Hematopoietic multipotent progenitor cell treated with erythropoietin and hydrocortisone succinate and interleukin-3 and kit ligand, for 17 days (in vitro differentiated cells): ENCODE data around the gene ABCA10.

Experiments used
- DNase-seq: peaks from one replicate; pipeline ENCODE4 v3.0.0-alpha.2; 2015; ENCODE audit warnings: low spot score

The ABCA10 gene

DNA sequence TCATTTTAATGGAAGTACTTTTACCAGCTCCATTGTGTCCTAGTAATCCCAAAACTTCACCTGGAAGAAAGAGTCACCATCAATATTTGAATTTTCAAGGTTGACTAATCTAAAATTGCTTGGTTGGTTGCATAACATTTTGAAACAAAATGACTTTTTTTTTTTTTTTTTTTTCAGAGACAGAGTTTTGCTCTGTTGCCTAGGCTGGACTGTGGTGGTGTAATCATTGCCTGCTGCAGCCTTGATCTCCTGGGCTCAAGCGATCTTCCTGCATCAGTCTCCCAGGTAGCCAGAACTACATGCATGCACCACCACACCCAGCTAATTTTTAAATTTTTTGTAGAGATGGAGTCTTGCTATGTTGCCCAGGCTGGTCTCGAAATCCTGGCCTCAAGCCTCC lies 74.4 kb downstream of the ABCA10 start:
- DNase-seq = no peak

DNA sequence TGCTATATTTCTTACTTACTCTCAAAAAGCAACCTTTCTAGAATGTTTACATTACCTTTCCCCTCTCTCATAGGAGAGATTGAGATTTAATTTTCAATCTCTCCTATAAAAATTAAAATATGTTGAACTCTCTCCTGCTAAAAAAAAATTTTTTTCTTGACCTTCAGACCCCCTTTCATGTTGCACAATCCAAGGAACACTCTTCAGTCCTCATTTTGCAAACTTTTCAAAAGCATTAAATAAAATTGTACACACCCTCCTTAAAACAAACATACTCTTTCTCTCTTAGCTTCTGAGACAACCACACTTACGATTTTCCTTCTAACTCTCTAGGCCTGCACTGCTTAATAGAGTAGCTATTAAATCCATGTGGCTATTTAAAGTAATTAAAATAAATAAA lies 78.3 kb downstream of the ABCA10 start:
- no peak for DNase-seq

- no peak for DNase-seq
These were observed 81.2 kb downstream of the ABCA10 start for GRCh38 chr17:69147460-69147859.

GRCh38 chr17:69144331-69145255 lies 84.0 kb downstream of the ABCA10 start:
- DNase-seq = no peak

GRCh38 chr17:69143683-69144231 lies 84.9 kb downstream of the ABCA10 start:
- no peak for DNase-seq

- no peak for DNase-seq
These were observed 85.5 kb downstream of the ABCA10 start for GRCh38 chr17:69143151-69143550.

- DNase-seq = no peak
These were observed 86.3 kb downstream of the ABCA10 start for GRCh38 chr17:69142175-69142802.

DNA sequence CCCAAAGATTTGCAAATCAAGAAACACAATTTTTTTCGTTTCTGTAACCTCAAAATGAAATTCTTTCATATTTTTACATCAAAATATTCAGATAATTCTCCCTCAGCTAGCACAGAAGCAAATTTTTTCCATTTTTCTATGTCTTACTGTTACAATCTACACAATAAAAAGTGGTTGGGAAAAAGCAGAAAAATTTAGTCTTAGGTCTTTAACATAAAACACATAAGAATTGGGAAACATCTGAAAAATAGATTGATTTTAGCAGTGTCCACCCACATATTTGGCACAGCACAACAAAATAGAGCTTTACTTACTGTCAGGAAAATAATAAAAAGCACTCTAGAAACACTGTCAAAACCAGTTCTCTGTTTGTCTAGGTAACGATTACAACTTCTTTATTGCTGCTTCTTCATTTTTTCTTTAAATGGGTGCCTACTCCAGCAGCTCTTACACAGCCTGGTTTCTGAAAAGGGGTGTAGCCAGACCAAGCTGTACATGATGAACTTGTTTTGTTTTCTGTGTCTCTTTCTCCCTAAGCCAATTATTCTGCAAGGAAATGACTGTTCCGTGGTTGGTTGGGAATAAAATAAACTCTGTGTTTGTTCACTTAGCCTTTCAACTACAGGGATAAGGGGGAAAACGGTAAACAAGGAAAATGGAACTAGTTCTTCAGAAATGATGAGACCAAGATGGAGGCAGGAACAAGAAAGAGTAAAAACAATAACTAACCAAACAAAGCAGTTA lies 87.0 kb downstream of the ABCA10 start, which contains the start of gene ABCA6:
ABCA6 (minus strand) TSS at position 465 of the 744 bp plus-strand sequence. CDS start 1,192 bp downstream, outside the sequence.
- no peak for DNase-seq

GRCh38 chr17:69134112-69134511 lies 94.5 kb downstream of the ABCA10 start:
- DNase-seq = no peak

- no peak for DNase-seq
These were observed 97.9 kb downstream of the ABCA10 start for GRCh38 chr17:69130627-69131296.

DNA sequence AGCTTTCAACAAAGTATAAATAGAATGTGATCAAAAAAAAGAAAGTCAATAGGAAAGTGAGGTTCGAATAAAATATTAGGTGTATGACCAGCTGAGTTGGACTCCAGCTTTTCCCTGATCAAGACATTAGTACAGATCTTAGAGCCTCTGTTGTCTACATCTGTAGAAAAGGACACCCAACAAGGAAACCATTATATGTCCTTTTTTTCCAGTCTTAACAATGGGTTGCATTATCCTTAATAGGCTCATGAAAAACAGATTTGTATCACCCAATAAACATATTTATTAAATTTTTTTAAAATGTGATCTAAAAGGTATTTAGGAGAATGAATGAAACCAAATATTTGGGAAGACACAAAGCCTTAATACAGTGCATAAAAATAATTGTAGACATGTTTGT lies 105.0 kb downstream of the ABCA10 start:
- no peak for DNase-seq

DNA sequence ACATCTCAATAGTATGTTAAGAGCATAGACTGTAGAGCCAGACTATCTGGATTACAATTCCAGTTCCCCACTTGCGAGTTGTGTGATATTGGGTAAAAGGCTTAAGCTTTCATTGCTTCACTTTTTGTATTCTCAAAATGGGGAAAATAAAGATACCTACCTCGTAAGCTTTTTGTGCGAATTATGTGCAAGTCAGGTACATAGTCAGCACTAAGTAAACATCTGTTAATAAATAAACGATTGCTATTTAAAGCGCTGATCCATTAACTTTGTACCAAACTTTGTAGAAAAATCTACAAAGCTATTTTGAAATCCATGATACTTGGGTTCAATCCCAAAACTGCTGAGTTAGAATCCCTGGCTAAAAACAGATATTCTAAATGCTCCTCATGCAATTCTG lies 106.6 kb downstream of the ABCA10 start:
- no peak for DNase-seq

- DNase-seq = no peak
These were observed 110.5 kb downstream of the ABCA10 start for GRCh38 chr17:69117855-69118784.

- no peak for DNase-seq
These were observed 116.8 kb downstream of the ABCA10 start for GRCh38 chr17:69111794-69112193.

- no peak for DNase-seq
These were observed 122.5 kb downstream of the ABCA10 start for GRCh38 chr17:69105907-69106730.

DNA sequence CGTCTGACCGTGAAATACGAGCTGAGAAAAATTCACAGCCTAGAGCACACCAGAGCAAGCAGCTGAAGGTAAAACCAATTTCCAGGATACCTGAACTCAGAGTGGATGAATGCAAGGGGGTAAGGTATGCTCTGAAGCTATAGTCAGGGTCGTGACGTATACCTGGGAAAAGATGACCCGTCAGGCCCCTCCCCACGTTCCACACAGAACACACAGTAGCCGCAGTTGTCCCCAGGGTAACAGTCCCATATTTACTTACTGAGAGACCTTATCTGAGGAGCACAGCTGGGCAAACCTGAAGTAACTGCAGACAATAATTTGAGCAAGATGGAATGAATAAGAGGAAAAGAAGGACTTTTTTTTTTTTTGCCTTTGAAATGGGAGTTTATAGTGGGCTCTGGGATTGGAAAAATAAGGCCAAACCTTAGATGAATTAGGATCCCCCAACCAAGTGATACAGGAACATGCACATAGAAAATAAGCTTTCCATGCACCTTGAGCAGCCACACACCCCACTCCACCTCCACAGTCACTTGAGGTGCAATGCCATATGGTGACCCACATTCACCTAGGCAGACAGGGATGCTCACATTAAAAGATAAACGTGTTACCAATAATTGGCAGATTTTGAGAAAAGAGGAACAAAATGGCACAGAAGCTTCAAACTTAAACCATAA lies 124.9 kb downstream of the ABCA10 start:
- no peak for DNase-seq

DNA sequence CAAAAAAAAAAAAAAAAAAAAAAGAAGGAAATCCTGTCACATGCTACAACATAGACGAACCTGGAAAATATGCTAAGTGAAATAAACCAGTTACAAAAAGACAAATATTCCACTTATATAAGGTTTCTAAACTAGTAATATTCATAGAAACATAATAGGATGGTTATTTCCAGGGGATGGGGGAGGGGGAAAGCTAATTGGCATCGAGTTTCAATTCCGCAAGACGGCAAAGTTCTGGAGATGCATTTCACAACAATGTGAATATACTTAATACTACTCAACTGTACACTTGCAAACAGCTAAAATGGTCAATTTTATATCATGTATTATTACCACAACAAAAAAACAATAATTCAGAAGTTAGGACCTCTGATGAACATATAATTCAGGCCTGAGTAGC lies 130.0 kb downstream of the ABCA10 start:
- no peak for DNase-seq
